Liver (tissue), 9 donors: ENCODE measurements around the gene PCDH9. TPM values are rescaled to one million over a fixed set of nuclear protein-coding genes. Genes with fewer than 3 reads are reported as not detected.
A peak's percentile ranks its signal among the peaks of the same experiment; 100 is the strongest.

Experiments used
- DNase-seq: peaks from one replicate; pipeline ENCODE4 v3.0.0-alpha.2; 2017; ENCODE audit warnings: low spot score
- H3K27ac ChIP-seq, 2 donors: one replicate each; pipeline ENCODE4 v1.7.0; 2013; ENCODE audit warnings: inconsistent platforms in 2 of 2, low read length in 2 of 2, control low read depth in 1 of 2, low read depth in 1 of 2, mild to moderate bottlenecking in 1 of 2
- H3K27me3 ChIP-seq, 4 donors: one replicate each; pipeline versions ENCODE4 v1.6.1 to v1.7.0; 2013; ENCODE audit warnings: low read length in 3 of 4, inconsistent platforms in 1 of 4, mild to moderate bottlenecking in 1 of 4, moderate library complexity in 1 of 4; ENCODE audit not compliant: control insufficient read depth in 4 of 4, insufficient read depth in 4 of 4
- H3K36me3 ChIP-seq, 4 donors: one replicate each; pipeline versions ENCODE4 v1.6.1 to v1.7.0; 2013; ENCODE audit warnings: low read length in 3 of 4, mild to moderate bottlenecking in 3 of 4, low read depth in 1 of 4, moderate library complexity in 1 of 4; ENCODE audit not compliant: control insufficient read depth in 4 of 4, insufficient read depth in 3 of 4
- H3K4me1 ChIP-seq, 4 donors: one replicate each; pipeline versions ENCODE4 v1.6.1 to v1.7.0; 2013; ENCODE audit warnings: low read length in 3 of 4, mild to moderate bottlenecking in 3 of 4, moderate library complexity in 1 of 4; ENCODE audit not compliant: control insufficient read depth in 4 of 4, insufficient read depth in 4 of 4
- H3K4me3 ChIP-seq, 3 donors: one replicate each; pipeline versions ENCODE4 v1.6.1 to v1.7.0; 2013; ENCODE audit warnings: low read length in 3 of 3, control low read depth in 1 of 3, low read depth in 1 of 3, mild to moderate bottlenecking in 1 of 3
- H3K9ac ChIP-seq, 2 donors: one replicate each; pipeline ENCODE4 v1.7.0; 2013; ENCODE audit warnings: low read length in 2 of 2, mild to moderate bottlenecking in 2 of 2, moderate library complexity in 2 of 2, control low read depth in 1 of 2, low read depth in 1 of 2
- H3K9me3 ChIP-seq, 4 donors: one replicate each; pipeline versions ENCODE4 v1.6.1 to v1.7.0; 2013; ENCODE audit warnings: low read length in 3 of 4; ENCODE audit not compliant: control insufficient read depth in 4 of 4
- EGR1 ChIP-seq, 2 donors: IDR thresholded peaks; 2 replicates each; pipeline ENCODE4 v1.6.1; 2016 to 2018; ENCODE audit warnings: antibody characterized with exemption in 2 of 2, low read depth in 2 of 2
- FOXA1 ChIP-seq: IDR thresholded peaks from 2 replicates; pipeline ENCODE4 v1.6.1; 2016; ENCODE audit warnings: antibody characterized with exemption
- FOXA2 ChIP-seq: IDR thresholded peaks from 2 replicates; pipeline ENCODE4 v1.6.1; 2016; ENCODE audit warnings: antibody characterized with exemption
- GABPA ChIP-seq, 2 donors: IDR thresholded peaks in 1 of 2; conservative IDR thresholded peaks in 1 of 2; 2 replicates each; pipeline ENCODE4 v1.6.1; 2016; ENCODE audit warnings: antibody characterized with exemption in 2 of 2, mild to moderate bottlenecking in 1 of 2, moderate library complexity in 1 of 2
- HNF4A ChIP-seq, 2 donors: conservative IDR thresholded peaks; 2 replicates each; pipeline ENCODE4 v1.6.1; 2016; ENCODE audit warnings: antibody characterized with exemption in 2 of 2, mild to moderate bottlenecking in 2 of 2
- HNF4G ChIP-seq: IDR thresholded peaks from 2 replicates; pipeline ENCODE4 v1.6.1; 2016; ENCODE audit warnings: antibody characterized with exemption
- JUND ChIP-seq, 2 donors: IDR thresholded peaks; 2 replicates each; pipeline ENCODE4 v1.6.1; 2016; ENCODE audit warnings: antibody characterized with exemption in 2 of 2
- NR2F2 ChIP-seq: IDR thresholded peaks from 2 replicates; pipeline ENCODE4 v1.6.1; 2016; ENCODE audit warnings: antibody characterized with exemption
- RAD21 ChIP-seq, 2 donors: IDR thresholded peaks; 2 replicates each; pipeline ENCODE4 v1.6.1; 2016; ENCODE audit warnings: antibody characterized with exemption in 2 of 2, mild to moderate bottlenecking in 2 of 2
- REST ChIP-seq: IDR thresholded peaks from 2 replicates; pipeline ENCODE4 v1.6.1; 2016; ENCODE audit warnings: antibody characterized with exemption, mild to moderate bottlenecking
- RXRA ChIP-seq, 2 donors: IDR thresholded peaks; 2 replicates each; pipeline ENCODE4 v1.6.1; 2017 to 2018; ENCODE audit warnings: antibody characterized with exemption in 2 of 2, mild to moderate bottlenecking in 1 of 2
- SP1 ChIP-seq: IDR thresholded peaks from 2 replicates; pipeline ENCODE4 v1.6.1; 2018; ENCODE audit warnings: antibody characterized with exemption, mild to moderate bottlenecking
- TAF1 ChIP-seq: conservative IDR thresholded peaks from 2 replicates; pipeline ENCODE4 v1.6.1; 2016; ENCODE audit warnings: antibody characterized with exemption, mild to moderate bottlenecking
- YY1 ChIP-seq: IDR thresholded peaks from 2 replicates; pipeline ENCODE4 v1.6.1; 2016; ENCODE audit warnings: antibody characterized with exemption, mild to moderate bottlenecking
- WGBS: extraction: QIAGEN DNeasy Blood & Tissue Kit; methylation state at CpG from one replicate; pipeline ENCODE4 v1.1.7; 2013; 5-methylcytosine and 5-hydroxymethylcytosine counted together
- polyA plus RNA-seq, 2 donors: library from polyadenylated mRNA; stranded (reverse) in 1 of 2; unstranded in 1 of 2; fragments of 200-250 nt in 1 of 2; fragments of >200 nt in 1 of 2; fragmentation: Nextera tagmentation in 1 of 2; extraction: Ambion mirVana in 1 of 2; gene quantifications; one replicate each; pipeline versions ENCODE4 v1.2.1 to v1.2.3, GENCODE V29; 2013 to 2015
- total RNA-seq, 2 donors: library from RNA; depleted of rRNA; stranded (reverse); fragments of >200 nt; gene quantifications; one replicate each; pipeline ENCODE4 v1.2.3, GENCODE V29; 2014
- TF ChIP-seq, protein P1 (sequence below): IDR thresholded peaks from 2 replicates; pipeline ENCODE4 v1.6.1; 2016; ENCODE audit warnings: antibody characterized with exemption
- TF ChIP-seq, protein P2 (sequence below): fragments of 150-350 bp; IDR thresholded peaks from 2 replicates; pipeline ENCODE4 v1.5.1; 2017; ENCODE audit warnings: improper control_type of control experiment, low read depth, low read length; ENCODE audit not compliant: missing input control
- TF ChIP-seq, protein P3 (sequence below): IDR thresholded peaks from 2 replicates; pipeline ENCODE4 v1.6.1; 2016; ENCODE audit warnings: antibody characterized with exemption
- donor health status: healthy.
- donor health status: healthy.
- donor health status: healthy.
- donor health status: healthy.
- donor health status: healthy.

PCDH9 gene
- total and polyA plus RNA-seq, 4 donors = 0.90 to 4.0 (median 2.2) TPM

GRCh38 chr13:66914155-66914554, 316.0 kb downstream of the PCDH9 start:
- Histone ChIP-seq H3K27me3 (no peaks in the 10 kb centered on the region), H3K36me3 (no peaks in the 10 kb centered on the region), H3K9me3 (no peaks in the 10 kb centered on the region), H3K9ac (no peak overlapping the region), H3K27ac (no peak overlapping the region), H3K4me1 (no peaks in the 10 kb centered on the region), H3K4me3 (no peak overlapping the region)
- TF ChIP-seq JUND (IDR thresholded peaks at IDR 0.05) (no peak), RAD21 (IDR thresholded peaks at IDR 0.05) (no peak), HNF4A (conservative IDR thresholded peaks at IDR 0.05) (no peak), YY1 (no peak), TAF1 (no peak), REST (no peak), FOXA2 (no peak), NR2F2 (no peak), GABPA (IDR thresholded peaks at IDR 0.05 in 1 of 2, conservative IDR thresholded peaks at IDR 0.05 in 1 of 2) (no peak), SP1 (no peak), HNF4G (no peak), FOXA1 (no peak)
- TF ChIP-seq, protein P1, sequence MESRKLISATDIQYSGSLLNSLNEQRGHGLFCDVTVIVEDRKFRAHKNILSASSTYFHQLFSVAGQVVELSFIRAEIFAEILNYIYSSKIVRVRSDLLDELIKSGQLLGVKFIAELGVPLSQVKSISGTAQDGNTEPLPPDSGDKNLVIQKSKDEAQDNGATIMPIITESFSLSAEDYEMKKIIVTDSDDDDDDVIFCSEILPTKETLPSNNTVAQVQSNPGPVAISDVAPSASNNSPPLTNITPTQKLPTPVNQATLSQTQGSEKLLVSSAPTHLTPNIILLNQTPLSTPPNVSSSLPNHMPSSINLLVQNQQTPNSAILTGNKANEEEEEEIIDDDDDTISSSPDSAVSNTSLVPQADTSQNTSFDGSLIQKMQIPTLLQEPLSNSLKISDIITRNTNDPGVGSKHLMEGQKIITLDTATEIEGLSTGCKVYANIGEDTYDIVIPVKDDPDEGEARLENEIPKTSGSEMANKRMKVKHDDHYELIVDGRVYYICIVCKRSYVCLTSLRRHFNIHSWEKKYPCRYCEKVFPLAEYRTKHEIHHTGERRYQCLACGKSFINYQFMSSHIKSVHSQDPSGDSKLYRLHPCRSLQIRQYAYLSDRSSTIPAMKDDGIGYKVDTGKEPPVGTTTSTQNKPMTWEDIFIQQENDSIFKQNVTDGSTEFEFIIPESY = no peak
- TF ChIP-seq, protein P2, sequence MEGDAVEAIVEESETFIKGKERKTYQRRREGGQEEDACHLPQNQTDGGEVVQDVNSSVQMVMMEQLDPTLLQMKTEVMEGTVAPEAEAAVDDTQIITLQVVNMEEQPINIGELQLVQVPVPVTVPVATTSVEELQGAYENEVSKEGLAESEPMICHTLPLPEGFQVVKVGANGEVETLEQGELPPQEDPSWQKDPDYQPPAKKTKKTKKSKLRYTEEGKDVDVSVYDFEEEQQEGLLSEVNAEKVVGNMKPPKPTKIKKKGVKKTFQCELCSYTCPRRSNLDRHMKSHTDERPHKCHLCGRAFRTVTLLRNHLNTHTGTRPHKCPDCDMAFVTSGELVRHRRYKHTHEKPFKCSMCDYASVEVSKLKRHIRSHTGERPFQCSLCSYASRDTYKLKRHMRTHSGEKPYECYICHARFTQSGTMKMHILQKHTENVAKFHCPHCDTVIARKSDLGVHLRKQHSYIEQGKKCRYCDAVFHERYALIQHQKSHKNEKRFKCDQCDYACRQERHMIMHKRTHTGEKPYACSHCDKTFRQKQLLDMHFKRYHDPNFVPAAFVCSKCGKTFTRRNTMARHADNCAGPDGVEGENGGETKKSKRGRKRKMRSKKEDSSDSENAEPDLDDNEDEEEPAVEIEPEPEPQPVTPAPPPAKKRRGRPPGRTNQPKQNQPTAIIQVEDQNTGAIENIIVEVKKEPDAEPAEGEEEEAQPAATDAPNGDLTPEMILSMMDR = no peak
- TF ChIP-seq, protein P3, sequence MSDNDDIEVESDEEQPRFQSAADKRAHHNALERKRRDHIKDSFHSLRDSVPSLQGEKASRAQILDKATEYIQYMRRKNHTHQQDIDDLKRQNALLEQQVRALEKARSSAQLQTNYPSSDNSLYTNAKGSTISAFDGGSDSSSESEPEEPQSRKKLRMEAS = no peak
- 72% methylated on average over 4 of the region's 4 CpGs for WGBS
- no peak for DNase-seq

GRCh38 chr13:66911411-66911939, 318.7 kb downstream of the PCDH9 start:
- Histone ChIP-seq H3K4me1 (no peaks in the 10 kb centered on the region), H3K4me3 (peak overlapping the region in 2 of 3 donors; percentile 42 to 43)
- TF ChIP-seq REST (no peak), EGR1 (IDR thresholded peaks at IDR 0.05; ENCODE audit: low read depth in 2 of 2) (no peak), NR2F2 (no peak), FOXA1 (no peak), RXRA (IDR thresholded peaks at IDR 0.05) (no peak), GABPA (IDR thresholded peaks at IDR 0.05 in 1 of 2, conservative IDR thresholded peaks at IDR 0.05 in 1 of 2) (no peak), HNF4G (no peak), SP1 (no peak), JUND (IDR thresholded peaks at IDR 0.05) (no peak), RAD21 (IDR thresholded peaks at IDR 0.05) (no peak)
- TF ChIP-seq, protein P3 = no peak
- TF ChIP-seq, protein P2 = no peak

More at GRCh38 chr13:66911411-66911939, 318.7 kb downstream of the PCDH9 start:
- H3K9ac ChIP-seq = peak overlapping the region in 1 of 2 donors; percentile 77
- H3K27me3 ChIP-seq = no peaks in the 10 kb centered on the region
- no peaks in the 10 kb centered on the region for H3K36me3 ChIP-seq
- DNase-seq = no peak
- H3K9me3 ChIP-seq = no peaks in the 10 kb centered on the region
- WGBS = 73% methylated on average over 4 of the region's 4 CpGs
- no peak overlapping the region for H3K27ac ChIP-seq
